AG09309 (cell line): ENCODE data around the gene PGPEP1.

Source experiments
- DNase-seq: peaks from one replicate; pipeline ENCODE4 v3.0.0-alpha.2; 2010; ENCODE audit warnings: low read depth
- H3K4me3 ChIP-seq: 2 replicates; pipeline ENCODE4 v1.5.1; 2011; ENCODE audit warnings: mild to moderate bottlenecking, low read depth, low read length, moderate library complexity; ENCODE audit not compliant: control insufficient read depth
- TF ChIP-seq, protein P1 (sequence below): IDR thresholded peaks from 2 replicates; pipeline ENCODE4 v1.5.1; 2011; ENCODE audit warnings: mild to moderate bottlenecking, low read depth, low read length, inconsistent platforms; ENCODE audit not compliant: insufficient read depth, control insufficient read depth; ENCODE audit errors: missing control alignments

The PGPEP1 gene

DNA sequence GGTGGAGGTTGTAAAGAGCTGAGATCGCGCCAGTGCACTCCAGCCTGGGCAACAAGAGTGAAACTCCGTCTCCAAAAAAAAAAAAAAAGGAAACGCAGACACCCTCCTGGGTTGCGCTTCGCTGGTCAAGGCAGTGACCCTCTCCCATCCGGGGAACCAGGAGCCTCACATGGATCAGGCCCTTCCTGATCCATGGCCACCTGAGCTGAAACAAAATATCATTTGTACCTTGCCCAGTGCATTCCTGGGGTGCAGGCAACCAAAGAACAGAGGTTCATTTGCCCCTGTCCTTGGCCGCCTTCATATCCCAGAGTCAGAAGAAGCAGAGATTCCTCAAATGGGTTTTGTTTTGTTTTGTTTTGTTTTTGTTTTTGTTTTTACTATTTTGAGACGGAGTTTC, 9.5 kb upstream of the PGPEP1 start:
- no peak overlapping the region for H3K4me3 ChIP-seq
- TF ChIP-seq, protein P1, sequence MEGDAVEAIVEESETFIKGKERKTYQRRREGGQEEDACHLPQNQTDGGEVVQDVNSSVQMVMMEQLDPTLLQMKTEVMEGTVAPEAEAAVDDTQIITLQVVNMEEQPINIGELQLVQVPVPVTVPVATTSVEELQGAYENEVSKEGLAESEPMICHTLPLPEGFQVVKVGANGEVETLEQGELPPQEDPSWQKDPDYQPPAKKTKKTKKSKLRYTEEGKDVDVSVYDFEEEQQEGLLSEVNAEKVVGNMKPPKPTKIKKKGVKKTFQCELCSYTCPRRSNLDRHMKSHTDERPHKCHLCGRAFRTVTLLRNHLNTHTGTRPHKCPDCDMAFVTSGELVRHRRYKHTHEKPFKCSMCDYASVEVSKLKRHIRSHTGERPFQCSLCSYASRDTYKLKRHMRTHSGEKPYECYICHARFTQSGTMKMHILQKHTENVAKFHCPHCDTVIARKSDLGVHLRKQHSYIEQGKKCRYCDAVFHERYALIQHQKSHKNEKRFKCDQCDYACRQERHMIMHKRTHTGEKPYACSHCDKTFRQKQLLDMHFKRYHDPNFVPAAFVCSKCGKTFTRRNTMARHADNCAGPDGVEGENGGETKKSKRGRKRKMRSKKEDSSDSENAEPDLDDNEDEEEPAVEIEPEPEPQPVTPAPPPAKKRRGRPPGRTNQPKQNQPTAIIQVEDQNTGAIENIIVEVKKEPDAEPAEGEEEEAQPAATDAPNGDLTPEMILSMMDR = no peak
- no peak for DNase-seq

GRCh38 chr19:18332917-18333530, 7.4 kb upstream of the PGPEP1 start:
- TF ChIP-seq, protein P1 = no peak
- H3K4me3 ChIP-seq = no peak overlapping the region
- no peak for DNase-seq

DNA sequence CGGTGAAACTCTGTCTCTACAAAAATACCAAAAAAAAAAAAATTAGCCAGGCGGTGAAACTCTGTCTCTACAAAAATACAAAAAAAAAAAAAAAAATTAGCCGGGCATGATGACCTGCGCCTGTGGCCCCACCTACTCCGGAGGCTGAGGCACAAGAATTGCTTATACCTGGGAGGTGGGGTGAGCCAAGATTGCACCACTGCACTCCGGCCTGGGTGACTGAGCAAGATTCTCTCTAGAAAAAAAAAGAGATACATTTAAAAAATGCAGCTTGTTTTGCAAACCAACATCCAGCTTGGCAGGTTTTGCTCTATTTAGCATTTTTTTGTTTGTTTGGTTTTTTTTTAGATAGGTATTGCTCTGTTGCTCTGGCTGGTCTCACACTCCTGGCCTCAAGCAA, 6.7 kb upstream of the PGPEP1 start:
- no peak for DNase-seq
- no peak overlapping the region for H3K4me3 ChIP-seq
- TF ChIP-seq, protein P1 = no peak

GRCh38 chr19:18336121-18336520, 4.3 kb upstream of the PGPEP1 start:
- TF ChIP-seq, protein P1 = no peak
- no peak overlapping the region for H3K4me3 ChIP-seq
- no peak for DNase-seq

- H3K4me3 ChIP-seq = no peak overlapping the region
- DNase-seq = no peak
- TF ChIP-seq, protein P1 = no peak
These were observed 1.9 kb upstream of the PGPEP1 start for GRCh38 chr19:18338541-18338940.

DNA sequence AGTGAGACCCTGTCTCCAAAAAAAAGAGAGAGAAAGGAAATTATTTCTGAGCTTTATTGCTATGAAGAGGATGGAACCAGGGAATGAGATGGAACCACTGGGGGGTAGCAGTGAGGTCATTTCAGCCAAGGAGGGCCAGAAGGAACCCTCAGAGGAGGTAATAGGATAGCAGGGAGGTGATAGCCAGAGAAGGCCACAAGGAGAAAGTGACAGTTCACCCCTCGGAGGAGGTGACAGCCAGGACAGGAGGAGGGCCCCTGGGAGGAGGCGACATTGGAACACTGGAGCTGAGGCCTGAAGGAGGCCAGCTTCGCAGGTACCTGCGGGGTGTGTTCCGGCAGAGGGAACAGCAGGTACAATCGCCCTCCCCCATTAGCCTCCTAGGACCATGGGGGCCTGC, 675 bp upstream of the PGPEP1 start:
- TF ChIP-seq, protein P1 = peak; percentile 12

More for the DNA sequence above, 675 bp upstream of the PGPEP1 start:
- no peak overlapping the region for H3K4me3 ChIP-seq
- no peak for DNase-seq
